ENCODE data around the gene SOWAHB.

DNA sequence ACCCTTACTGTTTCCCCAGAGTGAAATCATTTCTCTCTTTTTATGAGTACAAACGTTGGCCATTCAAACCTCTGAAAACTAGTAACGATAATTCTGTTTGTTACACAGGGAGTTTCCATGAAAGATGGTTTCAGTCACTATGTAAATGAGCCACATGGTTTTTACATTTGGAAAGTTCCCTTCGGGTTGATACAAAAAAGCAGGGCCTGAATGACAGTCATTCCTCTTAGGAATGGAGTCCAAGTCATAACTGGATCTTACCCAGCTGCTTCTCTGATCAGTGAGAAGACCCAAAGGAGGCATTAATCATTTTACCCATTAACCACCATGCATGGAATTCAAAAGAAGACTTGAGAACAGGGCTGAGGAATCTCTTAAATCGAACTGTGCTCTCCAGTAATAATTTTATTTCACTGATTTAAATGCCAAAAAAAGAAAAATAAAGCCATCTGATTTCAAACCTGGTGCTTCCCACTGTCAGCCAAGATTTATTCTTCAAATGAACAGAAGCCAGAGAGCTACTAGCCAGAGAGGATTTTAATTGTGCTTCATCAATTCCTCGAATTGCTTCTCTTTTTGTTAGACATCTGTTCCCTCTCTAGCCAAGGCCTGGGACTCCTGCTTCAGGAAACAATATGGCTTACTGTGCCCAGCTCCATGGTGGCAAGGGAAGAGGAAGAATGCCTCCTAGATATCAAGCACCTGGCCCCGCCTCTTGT, 3.2 kb downstream of the SOWAHB start:
- TF ChIP-seq, protein P1, sequence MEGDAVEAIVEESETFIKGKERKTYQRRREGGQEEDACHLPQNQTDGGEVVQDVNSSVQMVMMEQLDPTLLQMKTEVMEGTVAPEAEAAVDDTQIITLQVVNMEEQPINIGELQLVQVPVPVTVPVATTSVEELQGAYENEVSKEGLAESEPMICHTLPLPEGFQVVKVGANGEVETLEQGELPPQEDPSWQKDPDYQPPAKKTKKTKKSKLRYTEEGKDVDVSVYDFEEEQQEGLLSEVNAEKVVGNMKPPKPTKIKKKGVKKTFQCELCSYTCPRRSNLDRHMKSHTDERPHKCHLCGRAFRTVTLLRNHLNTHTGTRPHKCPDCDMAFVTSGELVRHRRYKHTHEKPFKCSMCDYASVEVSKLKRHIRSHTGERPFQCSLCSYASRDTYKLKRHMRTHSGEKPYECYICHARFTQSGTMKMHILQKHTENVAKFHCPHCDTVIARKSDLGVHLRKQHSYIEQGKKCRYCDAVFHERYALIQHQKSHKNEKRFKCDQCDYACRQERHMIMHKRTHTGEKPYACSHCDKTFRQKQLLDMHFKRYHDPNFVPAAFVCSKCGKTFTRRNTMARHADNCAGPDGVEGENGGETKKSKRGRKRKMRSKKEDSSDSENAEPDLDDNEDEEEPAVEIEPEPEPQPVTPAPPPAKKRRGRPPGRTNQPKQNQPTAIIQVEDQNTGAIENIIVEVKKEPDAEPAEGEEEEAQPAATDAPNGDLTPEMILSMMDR (IDR thresholded peaks at IDR 0.05), result no peak
- TF ChIP-seq POLR2AphosphoS5 (IDR thresholded peaks at IDR 0.05) (no peak), POLR2A (IDR thresholded peaks at IDR 0.05) (no peak), EP300 (IDR thresholded peaks at IDR 0.05; ENCODE audit: low read depth) (no peak)

All from transverse colon (tissue), 4 donors.